ENCODE data around the gene HEY2. TPM values are rescaled to one million over a fixed set of nuclear protein-coding genes. Genes with fewer than 3 reads are reported as not detected.

The HEY2 gene
- polyA plus RNA-seq, 1 donor (not counting 4 experiments of a cell fraction or from before 2014, with no cell fraction given): not detected

- no peaks in the 10 kb centered on the region for H4K20me1 ChIP-seq (ENCODE audit: control insufficient read depth, extremely low read depth, insufficient read depth, low read length)
- H3K79me2 ChIP-seq (ENCODE audit: control insufficient read depth, insufficient read depth, low read length): no peaks in the 10 kb centered on the region
- no peaks in the 10 kb centered on the region for H3K9me1 ChIP-seq (ENCODE audit: control insufficient read depth, extremely low read depth, insufficient read depth, low read length)
- no peak overlapping the region for H3K4me3 ChIP-seq (ENCODE audit: control insufficient read depth in 2 of 3, extremely low read depth in 1 of 3, insufficient read depth in 2 of 3, low read depth in 1 of 3, low read length in 3 of 3)
- H3K4me2 ChIP-seq (ENCODE audit: control insufficient read depth, extremely low read depth, insufficient read depth, low read depth, low read length): no peak overlapping the region
- H3K27ac ChIP-seq (ENCODE audit: control insufficient read depth, insufficient read depth, low read length): no peak overlapping the region
- no peaks in the 10 kb centered on the region for H3K4me1 ChIP-seq (ENCODE audit: control insufficient read depth, extremely low read depth, insufficient read depth, low read length)
- no peak for FAIRE-seq
- no peaks in the 10 kb centered on the region for H3K36me3 ChIP-seq (ENCODE audit: control insufficient read depth in 2 of 2, extremely low read depth in 1 of 2, insufficient read depth in 2 of 2, low read length in 2 of 2)
- dilution Hi-C loops (cut with MboI; ENCODE audit: extremely low pct_ligation_motif_present, low sequenced_read_pairs): no loop called here
- no peak for DNase-seq (ENCODE audit: low read depth, low spot score)
- no peak overlapping the region for H2AFZ ChIP-seq (ENCODE audit: control insufficient read depth, low read length)
- peaks cover 16% of the 10 kb centered on the region for H3K27me3 ChIP-seq (ENCODE audit: control insufficient read depth, extremely low read depth, insufficient read depth, low read length)
- no peak overlapping the region for H3K9ac ChIP-seq (ENCODE audit: control insufficient read depth, extremely low read depth, insufficient read depth, low read length)
- no peaks in the 10 kb centered on the region for H3K9me3 ChIP-seq (ENCODE audit: control insufficient read depth, low read depth, low read length)
- TF ChIP-seq CTCF (optimal IDR thresholded peaks at IDR 0.05 in 1 of 3, IDR thresholded peaks at IDR 0.05 in 1 of 3, conservative IDR thresholded peaks at IDR 0.05 in 1 of 3; ENCODE audit: extremely low read depth in 1 of 3, insufficient read depth in 2 of 3, low read length in 3 of 3) (no peak), EZH2 (IDR thresholded peaks at IDR 0.05; ENCODE audit: low read length) (no peak)
Observed at GRCh38 chr6:125741336-125741735, 8.1 kb upstream of the HEY2 start.

GRCh38 chr6:125742024-125742423, 7.4 kb upstream of the HEY2 start:
- H3K27ac ChIP-seq (ENCODE audit: control insufficient read depth, insufficient read depth, low read length): no peak overlapping the region
- peaks cover 23% of the 10 kb centered on the region for H3K27me3 ChIP-seq (ENCODE audit: control insufficient read depth, extremely low read depth, insufficient read depth, low read length)

More at GRCh38 chr6:125742024-125742423, 7.4 kb upstream of the HEY2 start:
- H3K9ac ChIP-seq (ENCODE audit: control insufficient read depth, extremely low read depth, insufficient read depth, low read length): no peak overlapping the region
- no peaks in the 10 kb centered on the region for H3K36me3 ChIP-seq (ENCODE audit: control insufficient read depth in 2 of 2, extremely low read depth in 1 of 2, insufficient read depth in 2 of 2, low read length in 2 of 2)
- no peak for FAIRE-seq
- TF ChIP-seq EZH2 (IDR thresholded peaks at IDR 0.05; ENCODE audit: low read length) (no peak), CTCF (optimal IDR thresholded peaks at IDR 0.05 in 1 of 3, IDR thresholded peaks at IDR 0.05 in 1 of 3, conservative IDR thresholded peaks at IDR 0.05 in 1 of 3; ENCODE audit: extremely low read depth in 1 of 3, insufficient read depth in 2 of 3, low read length in 3 of 3) (no peak)
- no peak overlapping the region for H3K4me3 ChIP-seq (ENCODE audit: control insufficient read depth in 2 of 3, extremely low read depth in 1 of 3, insufficient read depth in 2 of 3, low read depth in 1 of 3, low read length in 3 of 3)
- dilution Hi-C loops (cut with MboI; ENCODE audit: extremely low pct_ligation_motif_present, low sequenced_read_pairs): no loop called here
- H3K4me2 ChIP-seq (ENCODE audit: control insufficient read depth, extremely low read depth, insufficient read depth, low read depth, low read length): no peak overlapping the region
- no peaks in the 10 kb centered on the region for H4K20me1 ChIP-seq (ENCODE audit: control insufficient read depth, extremely low read depth, insufficient read depth, low read length)
- no peak for DNase-seq (ENCODE audit: low read depth, low spot score)
- no peaks in the 10 kb centered on the region for H3K79me2 ChIP-seq (ENCODE audit: control insufficient read depth, insufficient read depth, low read length)
- H3K4me1 ChIP-seq (ENCODE audit: control insufficient read depth, extremely low read depth, insufficient read depth, low read length): peaks cover 2% of the 10 kb centered on the region
- no peaks in the 10 kb centered on the region for H3K9me3 ChIP-seq (ENCODE audit: control insufficient read depth, low read depth, low read length)
- H2AFZ ChIP-seq (ENCODE audit: control insufficient read depth, low read length): no peak overlapping the region
- H3K9me1 ChIP-seq (ENCODE audit: control insufficient read depth, extremely low read depth, insufficient read depth, low read length): no peaks in the 10 kb centered on the region
